HCT116 (cell line): ENCODE measurements around the gene UGGT2.

Source experiments
- EZH2 ChIP-seq: fragments of 200-600 bp; sonication (generic); IDR thresholded peaks from 2 replicates; pipeline ENCODE4 v1.6.1; 2017; ENCODE audit warnings: antibody characterized with exemption, mixed run types
- EZH2phosphoT487 ChIP-seq: fragments of 200-600 bp; IDR thresholded peaks from 2 replicates; pipeline ENCODE4 v1.6.1; 2018; ENCODE audit warnings: antibody characterized with exemption, borderline replicate concordance
- POLR2A ChIP-seq: IDR thresholded peaks from 2 replicates; pipeline ENCODE4 v1.7.0; 2011; ENCODE audit warnings: borderline replicate concordance; ENCODE audit not compliant: insufficient read depth, insufficient read length; ENCODE audit errors: extremely low read depth
- POLR2AphosphoS5 ChIP-seq: IDR thresholded peaks from 2 replicates; pipeline ENCODE4 v1.6.1; 2011; ENCODE audit warnings: mild to moderate bottlenecking, low read depth, low read length, moderate library complexity
- SP1 ChIP-seq: IDR thresholded peaks from 2 replicates; pipeline ENCODE4 v1.6.1; 2012; ENCODE audit warnings: low read depth
- ZFX ChIP-seq: fragments of 450-650 bp; IDR thresholded peaks from 2 replicates; pipeline ENCODE4 v1.6.1; 2017
- TF ChIP-seq, protein P1 (sequence below), 3 experiments: fragments of 200-600 bp in 1 of 3; sonication (generic) in 1 of 3; IDR thresholded peaks in 2 of 3; conservative IDR thresholded peaks in 1 of 3; 2 replicates each; pipeline ENCODE4 v1.5.1; 2012 to 2017; ENCODE audit warnings: low read depth in 2 of 3, low read length in 2 of 3, antibody characterized with exemption in 1 of 3, borderline replicate concordance in 1 of 3, control low read depth in 1 of 3, mild to moderate bottlenecking in 1 of 3, mixed read lengths in 1 of 3, mixed run types in 1 of 3, moderate library complexity in 1 of 3; ENCODE audit not compliant: insufficient read depth in 1 of 3
- TF ChIP-seq, protein P2 (sequence below): IDR thresholded peaks from 2 replicates; pipeline ENCODE4 v1.6.1; 2012

DNA sequence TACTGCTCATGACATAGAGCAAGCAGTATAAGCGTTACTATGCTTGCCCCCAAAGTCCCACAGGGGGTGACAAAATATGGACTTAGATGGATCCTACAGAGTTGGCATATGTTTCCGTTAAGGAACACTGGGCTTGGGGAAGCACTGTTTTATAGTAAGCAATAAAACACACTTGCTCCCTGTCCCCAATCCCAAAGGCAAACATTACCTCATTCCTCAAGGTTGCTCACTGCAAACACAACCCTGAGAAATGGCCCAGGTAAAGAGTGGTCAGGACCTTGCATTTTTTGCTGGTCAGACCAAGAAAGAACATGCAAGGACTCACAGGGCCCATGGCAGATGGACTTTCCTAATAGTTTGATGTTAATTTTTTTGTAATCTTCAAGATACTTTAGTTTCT lies 32.3 kb downstream of the UGGT2 start:
- TF ChIP-seq POLR2AphosphoS5 (no peak), EZH2phosphoT487 (no peak), ZFX (no peak), SP1 (no peak), EZH2 (no peak), POLR2A (no peak)
- TF ChIP-seq, protein P1, sequence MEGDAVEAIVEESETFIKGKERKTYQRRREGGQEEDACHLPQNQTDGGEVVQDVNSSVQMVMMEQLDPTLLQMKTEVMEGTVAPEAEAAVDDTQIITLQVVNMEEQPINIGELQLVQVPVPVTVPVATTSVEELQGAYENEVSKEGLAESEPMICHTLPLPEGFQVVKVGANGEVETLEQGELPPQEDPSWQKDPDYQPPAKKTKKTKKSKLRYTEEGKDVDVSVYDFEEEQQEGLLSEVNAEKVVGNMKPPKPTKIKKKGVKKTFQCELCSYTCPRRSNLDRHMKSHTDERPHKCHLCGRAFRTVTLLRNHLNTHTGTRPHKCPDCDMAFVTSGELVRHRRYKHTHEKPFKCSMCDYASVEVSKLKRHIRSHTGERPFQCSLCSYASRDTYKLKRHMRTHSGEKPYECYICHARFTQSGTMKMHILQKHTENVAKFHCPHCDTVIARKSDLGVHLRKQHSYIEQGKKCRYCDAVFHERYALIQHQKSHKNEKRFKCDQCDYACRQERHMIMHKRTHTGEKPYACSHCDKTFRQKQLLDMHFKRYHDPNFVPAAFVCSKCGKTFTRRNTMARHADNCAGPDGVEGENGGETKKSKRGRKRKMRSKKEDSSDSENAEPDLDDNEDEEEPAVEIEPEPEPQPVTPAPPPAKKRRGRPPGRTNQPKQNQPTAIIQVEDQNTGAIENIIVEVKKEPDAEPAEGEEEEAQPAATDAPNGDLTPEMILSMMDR (IDR thresholded peaks at IDR 0.05 in 2 of 3, conservative IDR thresholded peaks at IDR 0.05 in 1 of 3; ENCODE audit: borderline replicate concordance in 1 of 3, insufficient read depth in 1 of 3, low read depth in 2 of 3, low read length in 2 of 3) = no peak
- TF ChIP-seq, protein P2, sequence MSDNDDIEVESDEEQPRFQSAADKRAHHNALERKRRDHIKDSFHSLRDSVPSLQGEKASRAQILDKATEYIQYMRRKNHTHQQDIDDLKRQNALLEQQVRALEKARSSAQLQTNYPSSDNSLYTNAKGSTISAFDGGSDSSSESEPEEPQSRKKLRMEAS = no peak
